GM23248 (cell line): ENCODE measurements around the gene DHX29. TPM values are rescaled to one million over a fixed set of nuclear protein-coding genes. Genes with fewer than 3 reads are reported as not detected.
A peak's percentile ranks its signal among the peaks of the same experiment; 100 is the strongest.

ENCODE experiments used
- DNase-seq: peaks from one replicate; pipeline ENCODE4 v3.0.0-alpha.2; 2015
- H2AFZ ChIP-seq: fragments of 200-600 bp; sonication (generic); 2 replicates; pipeline ENCODE4 v1.6.1; 2016; ENCODE audit warnings: antibody characterized with exemption
- H3F3A ChIP-seq: fragments of 200-600 bp; sonication (generic); 2 replicates; pipeline ENCODE4 v1.6.1; 2016; ENCODE audit warnings: mild to moderate bottlenecking, antibody characterized with exemption, mixed run types; ENCODE audit not compliant: insufficient read depth
- H3K27ac ChIP-seq: fragments of 200-600 bp; sonication (generic); 2 replicates; pipeline ENCODE4 v1.5.1; 2016; ENCODE audit warnings: mild to moderate bottlenecking
- H3K27me3 ChIP-seq: fragments of 200-600 bp; sonication (generic); replicated peaks from 2 replicates; pipeline ENCODE4 v1.6.1; 2016; ENCODE audit warnings: mild to moderate bottlenecking; ENCODE audit not compliant: insufficient read depth
- H3K36me3 ChIP-seq: fragments of 200-600 bp; sonication (generic); 2 replicates; pipeline ENCODE4 v1.6.1; 2016; ENCODE audit warnings: low read depth, mild to moderate bottlenecking
- H3K4me1 ChIP-seq: fragments of 200-600 bp; sonication (generic); 2 replicates; pipeline ENCODE4 v1.6.1; 2016; ENCODE audit warnings: mild to moderate bottlenecking; ENCODE audit not compliant: insufficient read depth
- H3K4me2 ChIP-seq: fragments of 200-600 bp; sonication (generic); one replicate; pipeline ENCODE4 v1.6.1; 2016; ENCODE audit warnings: mild to moderate bottlenecking; ENCODE audit not compliant: unreplicated experiment
- H3K4me3 ChIP-seq: fragments of 200-600 bp; sonication (generic); 2 replicates; pipeline ENCODE4 v1.5.1; 2016; ENCODE audit warnings: mild to moderate bottlenecking
- H3K79me2 ChIP-seq: fragments of 200-600 bp; sonication (generic); 2 replicates; pipeline ENCODE4 v1.6.1; 2016; ENCODE audit warnings: mild to moderate bottlenecking; ENCODE audit not compliant: insufficient read depth
- H3K9ac ChIP-seq: fragments of 200-600 bp; sonication (generic); 2 replicates; pipeline ENCODE4 v1.6.1; 2016; ENCODE audit warnings: mild to moderate bottlenecking
- H3K9me2 ChIP-seq: fragments of 200-600 bp; sonication (generic); 2 replicates; pipeline ENCODE4 v1.6.1; 2016; ENCODE audit warnings: mixed run types, mild to moderate bottlenecking, moderate library complexity; ENCODE audit not compliant: insufficient read depth
- H3K9me3 ChIP-seq: fragments of 200-600 bp; sonication (generic); one replicate; pipeline ENCODE4 v1.6.1; 2017; ENCODE audit warnings: low read depth
- H4K20me1 ChIP-seq: fragments of 200-600 bp; sonication (generic); 2 replicates; pipeline ENCODE4 v1.6.0; 2016; ENCODE audit not compliant: insufficient read depth
- EZH2 ChIP-seq: fragments of 200-600 bp; sonication (generic); IDR thresholded peaks from 2 replicates; pipeline ENCODE4 v1.6.1; 2018; ENCODE audit warnings: antibody characterized with exemption, mild to moderate bottlenecking; ENCODE audit not compliant: insufficient read depth, poor library complexity, severe bottlenecking
- EZH2phosphoT487 ChIP-seq: fragments of 200-600 bp; sonication (generic); IDR thresholded peaks from 2 replicates; pipeline ENCODE4 v1.6.1; 2018; ENCODE audit warnings: antibody characterized with exemption, moderate library complexity, mild to moderate bottlenecking, low read depth; ENCODE audit not compliant: insufficient read depth
- WGBS, 2 experiments: methylation state at CpG; one replicate each; pipeline ENCODE4 v1.1.6; 2015 to 2017; ENCODE audit warnings: low lambda C conversion rate in 2 of 2, low coverage in 1 of 2; ENCODE audit errors: missing lambda C conversion rate in 2 of 2; 5-methylcytosine and 5-hydroxymethylcytosine counted together
- in situ Hi-C: fragments of 300-500 bp; cut with MboI; formaldehyde crosslinking; loops from 2 replicates; pipeline ENCODE4 v1.15.0; 2020
- polyA plus RNA-seq: library from polyadenylated mRNA; unstranded; fragments of >200 nt; fragmentation: Nextera tagmentation; extraction: Ambion mirVana; gene quantifications from 2 replicates; pipeline ENCODE4 v1.2.1, GENCODE V29; 2016
- total RNA-seq: library from RNA; depleted of rRNA; stranded (reverse); fragments of >200 nt; shearing (Covaris generic); gene quantifications from 2 replicates; pipeline ENCODE4 v1.2.3, GENCODE V29; 2014

Gene DHX29
- total and polyA plus RNA-seq, 2 experiments from 2014 or later = 35.8 to 65.6 TPM

DNA sequence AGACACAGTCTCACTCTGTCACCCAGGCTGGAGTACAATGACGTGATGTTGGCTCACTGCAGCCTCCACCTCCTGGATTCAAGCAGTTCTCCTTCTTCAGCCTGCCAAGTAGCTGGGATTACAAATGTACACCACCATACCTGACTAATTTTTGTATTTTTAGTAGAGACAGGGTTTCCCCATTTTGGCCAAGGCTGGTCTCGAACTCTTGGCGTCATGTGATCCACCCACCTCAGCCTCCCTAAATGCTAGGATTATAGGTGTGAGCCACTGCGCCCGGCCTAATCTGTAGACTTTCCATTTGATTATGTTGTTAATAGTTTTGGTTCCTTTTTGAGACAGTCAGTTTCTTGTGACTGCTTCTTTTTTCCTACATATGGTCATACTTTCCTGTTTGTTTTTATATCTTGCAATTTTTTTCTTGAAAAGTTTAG is 31.3 kb upstream of the DHX29 start:
- H3K4me1 ChIP-seq = peaks cover 5% of the 10 kb centered on the region; the same call in 1 of the 2 replicates
- H3F3A ChIP-seq = peaks cover 6% of the 10 kb centered on the region; the same call in 1 of the 2 replicates
- peaks cover 13% of the 10 kb centered on the region for H3K36me3 ChIP-seq
- H3K9ac ChIP-seq = peak overlapping the region; percentile 50; the same call in 1 of the 2 replicates
- no peaks in the 10 kb centered on the region for H3K27me3 ChIP-seq
- no peak overlapping the region for H3K4me3 ChIP-seq
- H3K9me3 ChIP-seq = no peaks in the 10 kb centered on the region
- peak overlapping the region; percentile 45 for H3K27ac ChIP-seq
- DNase-seq = peak; percentile 50
- H4K20me1 ChIP-seq = no peaks in the 10 kb centered on the region
- no peaks in the 10 kb centered on the region for H3K9me2 ChIP-seq
- peak overlapping the region; percentile 48 for H3K4me2 ChIP-seq
- H2AFZ ChIP-seq = no peak overlapping the region
- H3K79me2 ChIP-seq = peaks cover 80% of the 10 kb centered on the region
- TF ChIP-seq EZH2phosphoT487 (no peak), EZH2 (no peak)
- in situ Hi-C loops = loop anchor here (25.0 kb wide), 1 partner anchor 573 kb away; no protein-coding TSS in a partner anchor
- WGBS, 2 experiments = 85 to 88% methylated on average over 5 of the region's 5 CpGs

DNA sequence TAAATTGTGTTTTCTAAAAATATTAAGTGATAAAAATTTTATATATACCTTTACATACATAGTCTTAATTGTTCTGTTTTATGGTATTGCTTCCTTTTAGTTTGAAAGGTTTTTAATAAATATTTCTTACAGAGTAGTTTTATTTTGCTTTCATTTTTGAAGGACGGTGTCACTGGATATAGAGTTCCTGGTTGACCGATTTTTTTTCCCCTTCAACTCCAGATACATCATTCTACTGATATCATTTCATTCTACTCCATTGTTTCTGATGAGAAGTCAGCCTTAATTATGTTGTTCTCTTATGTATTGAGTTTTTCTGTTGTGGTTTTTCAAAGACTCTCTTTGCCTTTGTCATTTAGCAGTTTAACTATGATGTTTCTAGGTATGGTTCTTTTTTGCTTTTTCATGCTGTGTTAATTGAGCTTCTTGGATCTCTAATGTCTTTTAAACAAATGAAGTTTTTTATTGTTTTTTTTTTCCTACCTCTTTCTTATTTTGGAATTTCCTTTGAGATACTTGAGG is 30.7 kb upstream of the DHX29 start:
- Histone ChIP-seq H3K4me1 (peaks cover 5% of the 10 kb centered on the region; the same call in 1 of the 2 replicates), H4K20me1 (no peaks in the 10 kb centered on the region), H3F3A (no peaks in the 10 kb centered on the region; the same call in 1 of the 2 replicates), H3K9ac (peak overlapping the region; percentile 50), H3K36me3 (peaks cover 16% of the 10 kb centered on the region), H3K4me3 (peak overlapping the region; percentile 59), H2AFZ (no peak overlapping the region), H3K9me3 (no peaks in the 10 kb centered on the region), H3K27ac (peak overlapping the region; percentile 45), H3K4me2 (peak overlapping the region; percentile 48), H3K79me2 (peaks cover 87% of the 10 kb centered on the region), H3K9me2 (no peaks in the 10 kb centered on the region), H3K27me3 (no peaks in the 10 kb centered on the region)
- WGBS, 2 experiments = 42 to 62% methylated on average over 2 of the region's 2 CpGs
- TF ChIP-seq EZH2 (no peak), EZH2phosphoT487 (no peak)
- peak; percentile 38 for DNase-seq
- in situ Hi-C loops = loop anchor here (25.0 kb wide), 1 partner anchor 574 kb away; no protein-coding TSS in a partner anchor

DNA sequence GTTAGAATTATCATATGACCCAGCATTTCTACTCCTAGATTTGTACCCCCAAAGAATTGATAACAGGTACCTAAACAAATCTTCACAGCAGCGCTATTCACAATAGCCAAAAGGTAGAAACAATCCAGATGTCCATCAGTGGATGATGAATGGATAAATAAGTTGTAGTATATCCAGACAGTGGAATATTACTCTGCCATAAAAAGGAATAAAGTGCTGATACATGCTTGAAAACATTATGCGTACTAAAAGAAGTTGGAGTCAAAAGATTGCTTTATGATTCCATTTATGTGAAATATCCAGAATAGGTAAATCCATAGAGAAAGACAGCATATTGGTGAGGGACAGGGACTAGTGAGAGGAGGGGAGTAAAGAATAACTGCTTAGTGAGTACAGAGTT is 26.3 kb upstream of the DHX29 start:
- Histone ChIP-seq H3K79me2 (peaks cover 100% of the 10 kb centered on the region), H3K27me3 (no peaks in the 10 kb centered on the region), H3K36me3 (peaks cover 12% of the 10 kb centered on the region)

DNA sequence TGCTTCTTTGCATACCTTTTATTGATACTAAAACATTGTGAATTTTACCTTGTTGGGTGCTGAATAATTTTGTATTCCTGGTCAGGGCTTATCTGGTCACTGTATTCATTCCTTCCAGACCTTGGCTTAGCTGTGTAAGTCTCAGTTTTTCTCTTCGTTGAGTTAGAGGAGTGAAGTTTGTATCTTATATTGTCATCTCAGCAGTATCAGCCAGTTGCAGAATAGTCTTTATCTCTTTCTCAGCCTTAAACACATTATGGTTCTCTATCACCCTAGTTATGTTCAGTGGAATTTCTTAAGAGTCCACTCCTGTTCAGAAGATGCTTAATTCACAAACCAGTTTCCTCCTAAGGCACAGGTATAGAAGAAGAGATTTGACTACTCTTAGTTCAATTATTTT is 25.5 kb upstream of the DHX29 start:
- no peak for DNase-seq
- no peak for TF ChIP-seq EZH2phosphoT487
- TF ChIP-seq EZH2 = no peak
- H3K79me2 ChIP-seq = peaks cover 100% of the 10 kb centered on the region
- no peaks in the 10 kb centered on the region for H3K27me3 ChIP-seq
- no peak overlapping the region for H3K4me2 ChIP-seq
- in situ Hi-C loops = loop anchor here (25.0 kb wide), 1 partner anchor 579 kb away; no protein-coding TSS in a partner anchor
- no peak overlapping the region for H3K9ac ChIP-seq
- no peak overlapping the region for H2AFZ ChIP-seq
- H3K36me3 ChIP-seq = peaks cover 12% of the 10 kb centered on the region
- H3K9me3 ChIP-seq = no peaks in the 10 kb centered on the region
- H3K9me2 ChIP-seq = no peaks in the 10 kb centered on the region
- H3K4me3 ChIP-seq = no peak overlapping the region
- H3K27ac ChIP-seq = no peak overlapping the region
- H3K4me1 ChIP-seq = no peaks in the 10 kb centered on the region
- no peaks in the 10 kb centered on the region for H4K20me1 ChIP-seq
- H3F3A ChIP-seq = no peaks in the 10 kb centered on the region
- 100% methylated on average over 1 of the region's 1 CpG for WGBS, 2 experiments

More for the DNA sequence above, 26.3 kb upstream of the DHX29 start:
- H3F3A ChIP-seq = no peaks in the 10 kb centered on the region
- peaks cover 5% of the 10 kb centered on the region; the same call in 1 of the 2 replicates for H3K4me1 ChIP-seq
- H3K4me3 ChIP-seq = no peak overlapping the region
- H3K9me3 ChIP-seq = no peaks in the 10 kb centered on the region
- H2AFZ ChIP-seq = no peak overlapping the region
- H3K27ac ChIP-seq = no peak overlapping the region
- no peak for DNase-seq
- no peak for TF ChIP-seq EZH2
- TF ChIP-seq EZH2phosphoT487 = no peak
- H3K9me2 ChIP-seq = no peaks in the 10 kb centered on the region
- WGBS, 2 experiments = 93 to 98% methylated on average over 2 of the region's 2 CpGs
- H3K9ac ChIP-seq = no peak overlapping the region
- in situ Hi-C loops = loop anchor here (25.0 kb wide), 1 partner anchor 578 kb away; no protein-coding TSS in a partner anchor
- no peaks in the 10 kb centered on the region for H4K20me1 ChIP-seq
- H3K4me2 ChIP-seq = no peak overlapping the region
